ENCODE measurements around the gene LBHD2.

The LBHD2 gene

GRCh38 chr14:103085106-103086091 is 1.4 kb downstream of the LBHD2 start:
- no peaks in the 10 kb centered on the region for H3K36me3 ChIP-seq (ENCODE audit: control insufficient read depth in 1 of 2, insufficient read depth in 2 of 2, low read depth in 1 of 2, low read length in 2 of 2)
- H3K9me3 ChIP-seq (ENCODE audit: control insufficient read depth, low read length): no peaks in the 10 kb centered on the region
- no peak for DNase-seq
- H2AFZ ChIP-seq (ENCODE audit: low read depth, low read length): no peak overlapping the region
- no peak overlapping the region for H4K91ac ChIP-seq (ENCODE audit: low read length)
- WGBS: 79% methylated on average over 20 of the region's 24 CpGs
- H3K9ac ChIP-seq (ENCODE audit: low read length): no peak overlapping the region
- H3K4ac ChIP-seq (ENCODE audit: low read depth in 1 of 2, low read length in 2 of 2): no peak overlapping the region
- peak overlapping the region in 1 of 2 experiments; percentile 19 for H3K14ac ChIP-seq (ENCODE audit: low read length in 2 of 2)
- H2BK15ac ChIP-seq (ENCODE audit: low read depth, poor library complexity, severe bottlenecking): no peak overlapping the region
- H3K23ac ChIP-seq (ENCODE audit: low read length in 2 of 2): no peak overlapping the region
- H3K4me1 ChIP-seq (ENCODE audit: control insufficient read depth, insufficient read depth, low read depth, low read length): peaks cover 6% of the 10 kb centered on the region
- no peak overlapping the region for H2BK12ac ChIP-seq (ENCODE audit: low read length in 2 of 2)
- no peak overlapping the region for H3K18ac ChIP-seq (ENCODE audit: low read depth in 1 of 2, low read length in 2 of 2)
- no peak overlapping the region for H3K4me3 ChIP-seq (ENCODE audit: insufficient read depth in 1 of 2, low read depth in 1 of 2, low read length in 2 of 2)
- H3K79me1 ChIP-seq (replicated peaks; ENCODE audit: low read length, poor library complexity, severe bottlenecking): no peaks in the 10 kb centered on the region
- H3K4me2 ChIP-seq (ENCODE audit: low read length, poor library complexity, severe bottlenecking): no peak overlapping the region
- no peak overlapping the region for H3K27ac ChIP-seq (ENCODE audit: low read length, poor library complexity, severe bottlenecking)
- H4K8ac ChIP-seq (ENCODE audit: low read length): no peak overlapping the region
- no peak overlapping the region for H2BK120ac ChIP-seq (ENCODE audit: low read depth, low read length)
- no peak overlapping the region for H2BK5ac ChIP-seq (ENCODE audit: low read depth, low read length, poor library complexity, severe bottlenecking)
- H2AK5ac ChIP-seq (ENCODE audit: low read length, severe bottlenecking): no peak overlapping the region
- H3K27me3 ChIP-seq (ENCODE audit: control insufficient read depth in 1 of 2, insufficient read depth in 1 of 2, low read length in 2 of 2): peaks cover 48 to 58% of the 10 kb centered on the region in 2 experiments

DNA sequence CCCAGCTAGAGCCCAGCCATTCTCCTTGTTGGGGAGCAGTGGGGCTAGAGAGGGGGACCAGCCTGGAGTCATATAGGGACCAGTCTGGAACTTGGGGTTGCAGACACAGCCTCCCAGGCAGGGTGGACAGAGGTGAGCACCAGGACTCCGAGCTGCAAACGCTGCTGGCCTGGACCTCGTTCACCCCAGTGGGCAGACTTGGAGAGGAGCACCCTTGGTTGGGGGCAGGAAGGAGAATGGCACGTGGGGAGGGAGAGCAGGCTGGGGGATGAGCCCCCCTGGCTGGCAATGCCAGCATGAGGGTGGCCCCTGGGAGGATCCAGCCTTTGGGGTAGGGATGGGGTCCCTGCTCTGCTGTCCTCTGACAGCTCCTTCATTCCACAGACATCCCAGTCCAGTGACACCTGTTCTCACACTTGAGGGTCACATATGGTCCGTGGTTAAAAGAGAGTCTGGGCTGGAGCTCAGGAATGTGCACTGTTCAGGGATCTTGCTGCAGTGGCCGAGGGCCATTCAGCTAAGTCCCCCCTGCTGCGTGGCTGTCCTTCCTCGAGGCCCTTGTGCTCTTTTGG is 2.8 kb downstream of the LBHD2 start:
- no peaks in the 10 kb centered on the region for H3K79me1 ChIP-seq (replicated peaks; ENCODE audit: low read length, poor library complexity, severe bottlenecking)
- no peak overlapping the region for H2BK120ac ChIP-seq (ENCODE audit: low read depth, low read length)
- no peak overlapping the region for H2BK12ac ChIP-seq (ENCODE audit: low read length in 2 of 2)
- H3K4me2 ChIP-seq (ENCODE audit: low read length, poor library complexity, severe bottlenecking): no peak overlapping the region
- peaks cover 17% of the 10 kb centered on the region for H3K4me1 ChIP-seq (ENCODE audit: control insufficient read depth, insufficient read depth, low read depth, low read length)
- H3K4ac ChIP-seq (ENCODE audit: low read depth in 1 of 2, low read length in 2 of 2): no peak overlapping the region
- H3K18ac ChIP-seq (ENCODE audit: low read depth in 1 of 2, low read length in 2 of 2): no peak overlapping the region
- H3K36me3 ChIP-seq (ENCODE audit: control insufficient read depth in 1 of 2, insufficient read depth in 2 of 2, low read depth in 1 of 2, low read length in 2 of 2): no peaks in the 10 kb centered on the region
- no peak overlapping the region for H4K91ac ChIP-seq (ENCODE audit: low read length)
- no peak overlapping the region for H3K27ac ChIP-seq (ENCODE audit: low read length, poor library complexity, severe bottlenecking)
- no peak overlapping the region for H2AK5ac ChIP-seq (ENCODE audit: low read length, severe bottlenecking)
- H3K27me3 ChIP-seq (ENCODE audit: control insufficient read depth in 1 of 2, insufficient read depth in 1 of 2, low read length in 2 of 2): peaks cover 40 to 53% of the 10 kb centered on the region in 2 experiments
- H3K9me3 ChIP-seq (ENCODE audit: control insufficient read depth, low read length): no peaks in the 10 kb centered on the region
- H2BK15ac ChIP-seq (ENCODE audit: low read depth, poor library complexity, severe bottlenecking): no peak overlapping the region
- no peak overlapping the region for H3K14ac ChIP-seq (ENCODE audit: low read length in 2 of 2)
- DNase-seq: no peak
- no peak overlapping the region for H3K4me3 ChIP-seq (ENCODE audit: insufficient read depth in 1 of 2, low read depth in 1 of 2, low read length in 2 of 2)
- no peak overlapping the region for H3K23ac ChIP-seq (ENCODE audit: low read length in 2 of 2)
- H2BK5ac ChIP-seq (ENCODE audit: low read depth, low read length, poor library complexity, severe bottlenecking): no peak overlapping the region
- no peak overlapping the region for H2AFZ ChIP-seq (ENCODE audit: low read depth, low read length)
- no peak overlapping the region for H3K9ac ChIP-seq (ENCODE audit: low read length)
- WGBS: 76% methylated on average over 8 of the region's 8 CpGs
- no peak overlapping the region for H4K8ac ChIP-seq (ENCODE audit: low read length)

DNA sequence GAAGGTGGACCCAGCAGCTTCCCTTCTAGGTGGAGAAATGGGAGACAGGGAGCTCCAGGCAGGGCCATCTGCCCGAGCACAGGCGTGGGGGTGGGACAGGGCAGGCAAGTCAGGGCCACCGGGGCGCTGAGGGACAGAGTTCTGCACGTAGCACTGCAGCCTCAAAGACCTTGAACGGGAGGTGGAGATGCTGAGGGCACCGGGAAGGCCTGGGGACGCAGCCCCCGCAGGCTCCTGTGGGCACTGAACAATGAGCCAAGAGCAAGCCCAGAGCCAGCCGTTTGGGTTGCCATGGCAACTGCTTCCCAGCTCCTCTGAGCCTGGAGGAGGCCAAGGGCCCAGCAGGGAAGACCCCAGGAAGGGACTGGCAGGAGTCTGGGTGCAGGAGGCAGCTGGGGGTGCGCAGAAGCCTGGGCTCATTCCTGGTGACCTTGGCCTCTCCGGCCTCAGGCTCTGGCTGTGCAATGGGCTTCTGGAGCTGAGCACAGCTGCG is 3.4 kb downstream of the LBHD2 start:
- H2AK5ac ChIP-seq (ENCODE audit: low read length, severe bottlenecking): no peak overlapping the region
- H3K4me3 ChIP-seq (ENCODE audit: insufficient read depth in 1 of 2, low read depth in 1 of 2, low read length in 2 of 2): no peak overlapping the region
- no peak overlapping the region for H3K4ac ChIP-seq (ENCODE audit: low read depth in 1 of 2, low read length in 2 of 2)
- H3K18ac ChIP-seq (ENCODE audit: low read depth in 1 of 2, low read length in 2 of 2): no peak overlapping the region
- no peak overlapping the region for H2BK12ac ChIP-seq (ENCODE audit: low read length in 2 of 2)
- no peak overlapping the region for H3K23ac ChIP-seq (ENCODE audit: low read length in 2 of 2)
- H3K36me3 ChIP-seq (ENCODE audit: control insufficient read depth in 1 of 2, insufficient read depth in 2 of 2, low read depth in 1 of 2, low read length in 2 of 2): no peaks in the 10 kb centered on the region
- WGBS: 72% methylated on average over 13 of the region's 13 CpGs
- no peak overlapping the region for H4K91ac ChIP-seq (ENCODE audit: low read length)
- DNase-seq: no peak
- H2AFZ ChIP-seq (ENCODE audit: low read depth, low read length): no peak overlapping the region
- H4K8ac ChIP-seq (ENCODE audit: low read length): no peak overlapping the region
- peaks cover 35 to 49% of the 10 kb centered on the region in 2 experiments for H3K27me3 ChIP-seq (ENCODE audit: control insufficient read depth in 1 of 2, insufficient read depth in 1 of 2, low read length in 2 of 2)
- no peak overlapping the region for H2BK120ac ChIP-seq (ENCODE audit: low read depth, low read length)
- H3K9me3 ChIP-seq (ENCODE audit: control insufficient read depth, low read length): no peaks in the 10 kb centered on the region
- H3K27ac ChIP-seq (ENCODE audit: low read length, poor library complexity, severe bottlenecking): no peak overlapping the region
- no peak overlapping the region for H2BK5ac ChIP-seq (ENCODE audit: low read depth, low read length, poor library complexity, severe bottlenecking)
- no peak overlapping the region for H2BK15ac ChIP-seq (ENCODE audit: low read depth, poor library complexity, severe bottlenecking)
- no peaks in the 10 kb centered on the region for H3K79me1 ChIP-seq (replicated peaks; ENCODE audit: low read length, poor library complexity, severe bottlenecking)
- no peak overlapping the region for H3K14ac ChIP-seq (ENCODE audit: low read length in 2 of 2)
- H3K9ac ChIP-seq (ENCODE audit: low read length): no peak overlapping the region
- H3K4me2 ChIP-seq (ENCODE audit: low read length, poor library complexity, severe bottlenecking): no peak overlapping the region
- H3K4me1 ChIP-seq (ENCODE audit: control insufficient read depth, insufficient read depth, low read depth, low read length): peaks cover 18% of the 10 kb centered on the region

GRCh38 chr14:103088921-103089320 is 4.9 kb downstream of the LBHD2 start:
- Histone ChIP-seq H3K4me1 (ENCODE audit: control insufficient read depth, insufficient read depth, low read depth, low read length) (peaks cover 17% of the 10 kb centered on the region), H3K4me2 (ENCODE audit: low read length, poor library complexity, severe bottlenecking) (no peak overlapping the region), H4K8ac (ENCODE audit: low read length) (no peak overlapping the region), H3K4me3 (ENCODE audit: insufficient read depth in 1 of 2, low read depth in 1 of 2, low read length in 2 of 2) (no peak overlapping the region), H3K9ac (ENCODE audit: low read length) (no peak overlapping the region), H2BK15ac (ENCODE audit: low read depth, poor library complexity, severe bottlenecking) (no peak overlapping the region), H3K14ac (ENCODE audit: low read length in 2 of 2) (no peak overlapping the region), H3K27ac (ENCODE audit: low read length, poor library complexity, severe bottlenecking) (no peak overlapping the region), H4K91ac (ENCODE audit: low read length) (no peak overlapping the region), H3K4ac (ENCODE audit: low read depth in 1 of 2, low read length in 2 of 2) (no peak overlapping the region), H3K79me1 (replicated peaks; ENCODE audit: low read length, poor library complexity, severe bottlenecking) (no peaks in the 10 kb centered on the region), H3K18ac (ENCODE audit: low read depth in 1 of 2, low read length in 2 of 2) (no peak overlapping the region), H3K23ac (ENCODE audit: low read length in 2 of 2) (no peak overlapping the region), H2AK5ac (ENCODE audit: low read length, severe bottlenecking) (no peak overlapping the region), H3K9me3 (ENCODE audit: control insufficient read depth, low read length) (no peaks in the 10 kb centered on the region), H2BK12ac (ENCODE audit: low read length in 2 of 2) (no peak overlapping the region), H3K27me3 (ENCODE audit: control insufficient read depth in 1 of 2, insufficient read depth in 1 of 2, low read length in 2 of 2) (peaks cover 30 to 42% of the 10 kb centered on the region in 2 experiments), H2AFZ (ENCODE audit: low read depth, low read length) (no peak overlapping the region), H2BK5ac (ENCODE audit: low read depth, low read length, poor library complexity, severe bottlenecking) (no peak overlapping the region), H3K36me3 (ENCODE audit: control insufficient read depth in 1 of 2, insufficient read depth in 2 of 2, low read depth in 1 of 2, low read length in 2 of 2) (no peaks in the 10 kb centered on the region), H2BK120ac (ENCODE audit: low read depth, low read length) (no peak overlapping the region)
- WGBS: 94% methylated on average over 6 of the region's 6 CpGs
- no peak for DNase-seq

Data from mesenchymal stem cell (in vitro differentiated cells and primary cell).